ENCODE measurements around the gene AFAP1.
A peak's percentile ranks its signal among the peaks of the same experiment; 100 is the strongest.

AFAP1 gene

GRCh38 chr4:7839856-7840255 lies 99.8 kb downstream of the AFAP1 start:
- DNase-seq: no peak

- no peak for DNase-seq
Observed at GRCh38 chr4:7838136-7838782, 101.4 kb downstream of the AFAP1 start.

GRCh38 chr4:7837597-7838135 lies 102.0 kb downstream of the AFAP1 start:
- DNase-seq: no peak

GRCh38 chr4:7831858-7832730 lies 107.6 kb downstream of the AFAP1 start:
- DNase-seq: no peak

- DNase-seq: peak; percentile 49
Observed at GRCh38 chr4:7831330-7831729, 108.3 kb downstream of the AFAP1 start.

GRCh38 chr4:7830747-7831146 lies 108.9 kb downstream of the AFAP1 start:
- DNase-seq: no peak

- DNase-seq: no peak
Observed at GRCh38 chr4:7829652-7830580, 109.7 kb downstream of the AFAP1 start.

GRCh38 chr4:7828793-7829301 lies 110.8 kb downstream of the AFAP1 start:
- no peak for DNase-seq

GRCh38 chr4:7828011-7828720 lies 111.5 kb downstream of the AFAP1 start:
- peak; percentile 73 for DNase-seq

GRCh38 chr4:7827566-7827965 lies 112.1 kb downstream of the AFAP1 start:
- no peak for DNase-seq

GRCh38 chr4:7826909-7827306 lies 112.8 kb downstream of the AFAP1 start:
- no peak for DNase-seq

- no peak for DNase-seq
Observed at GRCh38 chr4:7826176-7826908, 113.3 kb downstream of the AFAP1 start.

- no peak for DNase-seq
Observed at GRCh38 chr4:7824218-7824617, 115.4 kb downstream of the AFAP1 start.

- DNase-seq: peak; percentile 59
Observed at GRCh38 chr4:7823416-7823824, 116.2 kb downstream of the AFAP1 start.

- no peak for DNase-seq
Observed at GRCh38 chr4:7822877-7823276, 116.8 kb downstream of the AFAP1 start.

GRCh38 chr4:7822137-7822505 lies 117.5 kb downstream of the AFAP1 start:
- DNase-seq: no peak

- no peak for DNase-seq
Observed at GRCh38 chr4:7821245-7822136, 118.2 kb downstream of the AFAP1 start.

- DNase-seq: no peak
Observed at GRCh38 chr4:7820031-7820818, 119.4 kb downstream of the AFAP1 start.

- DNase-seq: no peak
Observed at GRCh38 chr4:7819446-7819845, 120.2 kb downstream of the AFAP1 start.
